ENCODE measurements around the gene FIZ1. TPM values are rescaled to one million over a fixed set of nuclear protein-coding genes. Genes with fewer than 3 reads are reported as not detected.

Gene FIZ1
- total and polyA plus RNA-seq, 2 experiments from 2014 or later, result 2.3 to 3.4 TPM

- Histone ChIP-seq H3F3A (ENCODE audit: insufficient read depth) (peaks cover 15% of the 10 kb centered on the region), H3K9me3 (ENCODE audit: low read depth) (no peaks in the 10 kb centered on the region), H2AFZ (peak overlapping the region; percentile 99; the same call in 1 of the 2 replicates), H3K9me2 (ENCODE audit: insufficient read depth) (no peaks in the 10 kb centered on the region), H3K27ac (no peak overlapping the region), H3K4me2 (ENCODE audit: unreplicated experiment) (no peak overlapping the region), H4K20me1 (ENCODE audit: insufficient read depth) (no peaks in the 10 kb centered on the region), H3K27me3 (replicated peaks; ENCODE audit: insufficient read depth) (no peaks in the 10 kb centered on the region), H3K36me3 (ENCODE audit: low read depth) (no peaks in the 10 kb centered on the region), H3K4me1 (ENCODE audit: insufficient read depth) (no peaks in the 10 kb centered on the region; the same call in 1 of the 2 replicates), H3K4me3 (no peak overlapping the region), H3K79me2 (ENCODE audit: insufficient read depth) (peaks cover 19% of the 10 kb centered on the region), H3K9ac (no peak overlapping the region)
- DNase-seq, result peak; percentile 14
- TF ChIP-seq EZH2 (IDR thresholded peaks at IDR 0.05; ENCODE audit: insufficient read depth, poor library complexity, severe bottlenecking) (no peak), EZH2phosphoT487 (IDR thresholded peaks at IDR 0.05; ENCODE audit: insufficient read depth, low read depth) (no peak)
- WGBS, 2 experiments (ENCODE audit: low coverage in 1 of 2, low lambda C conversion rate in 2 of 2, missing lambda C conversion rate in 2 of 2), result 1 to 2% methylated on average over 6 of the region's 6 CpGs
- in situ Hi-C loops (cut with MboI), result no loop called here
Measured at GRCh38 chr19:55581823-55582223, 17.5 kb downstream of the FIZ1 start.

- Histone ChIP-seq H3F3A (ENCODE audit: insufficient read depth) (peaks cover 15% of the 10 kb centered on the region), H3K27ac (no peak overlapping the region), H3K9ac (peak overlapping the region; percentile 86), H3K79me2 (ENCODE audit: insufficient read depth) (peaks cover 19% of the 10 kb centered on the region), H3K4me2 (ENCODE audit: unreplicated experiment) (peak overlapping the region; percentile 90), H3K4me3 (peak overlapping the region; percentile 82), H3K36me3 (ENCODE audit: low read depth) (no peaks in the 10 kb centered on the region), H3K4me1 (ENCODE audit: insufficient read depth) (no peaks in the 10 kb centered on the region; the same call in 1 of the 2 replicates), H3K9me2 (ENCODE audit: insufficient read depth) (no peaks in the 10 kb centered on the region), H4K20me1 (ENCODE audit: insufficient read depth) (no peaks in the 10 kb centered on the region), H2AFZ (peak overlapping the region; percentile 99), H3K9me3 (ENCODE audit: low read depth) (no peaks in the 10 kb centered on the region), H3K27me3 (replicated peaks; ENCODE audit: insufficient read depth) (no peaks in the 10 kb centered on the region)
- 16 to 17% methylated on average over 12 of the region's 12 CpGs for WGBS, 2 experiments (ENCODE audit: low coverage in 1 of 2, low lambda C conversion rate in 2 of 2, missing lambda C conversion rate in 2 of 2)
- TF ChIP-seq EZH2phosphoT487 (IDR thresholded peaks at IDR 0.05; ENCODE audit: insufficient read depth, low read depth), result no peak
- TF ChIP-seq EZH2 (IDR thresholded peaks at IDR 0.05; ENCODE audit: insufficient read depth, poor library complexity, severe bottlenecking), result no peak
- DNase-seq, result peak; percentile 45
- in situ Hi-C loops (cut with MboI), result no loop called here
Measured at GRCh38 chr19:55581145-55581822, 18.0 kb downstream of the FIZ1 start.

- Histone ChIP-seq H3K4me3 (peak within 1 kb of the TSS; percentile 82), H4K20me1 (ENCODE audit: insufficient read depth) (no peaks in the 10 kb centered on the region), H3K9ac (peak within 1 kb of the TSS; percentile 86), H3K27ac (peak within 1 kb of the TSS; percentile 43), H3K9me2 (ENCODE audit: insufficient read depth) (no peaks in the 10 kb centered on the region), H3K4me1 (ENCODE audit: insufficient read depth) (no peaks in the 10 kb centered on the region; the same call in 1 of the 2 replicates), H3K79me2 (ENCODE audit: insufficient read depth) (peaks cover 19% of the 10 kb centered on the region), H3K9me3 (ENCODE audit: low read depth) (no peaks in the 10 kb centered on the region), H2AFZ (peak within 1 kb of the TSS; percentile 99), H3F3A (ENCODE audit: insufficient read depth) (peaks cover 15% of the 10 kb centered on the region), H3K4me2 (ENCODE audit: unreplicated experiment) (peak within 1 kb of the TSS; percentile 99), H3K36me3 (ENCODE audit: low read depth) (no peaks in the 10 kb centered on the region), H3K27me3 (replicated peaks; ENCODE audit: insufficient read depth) (no peaks in the 10 kb centered on the region)
- TF ChIP-seq EZH2 (IDR thresholded peaks at IDR 0.05; ENCODE audit: insufficient read depth, poor library complexity, severe bottlenecking), result no peak
- peak; percentile 91 for DNase-seq
- WGBS, 2 experiments (ENCODE audit: low coverage in 1 of 2, low lambda C conversion rate in 2 of 2, missing lambda C conversion rate in 2 of 2), result 2% methylated on average over 7 to 24 of the region's 24 CpGs
- in situ Hi-C loops (cut with MboI), result no loop called here
Measured at GRCh38 chr19:55580628-55581144, 18.6 kb downstream of the FIZ1 start, which contains the start of gene ZNF579. ZNF579 (minus strand) TSS chr19:55580848; CDS start chr19:55579639, 1,209 bp downstream.

GRCh38 chr19:55579766-55580621 is 19.3 kb downstream of the FIZ1 start:
- H3K9me2 ChIP-seq (ENCODE audit: insufficient read depth), result no peaks in the 10 kb centered on the region
- peak overlapping the region; percentile 82 for H3K4me3 ChIP-seq
- peak overlapping the region; percentile 43 for H3K27ac ChIP-seq
- in situ Hi-C loops (cut with MboI), result no loop called here
- peaks cover 19% of the 10 kb centered on the region for H3K79me2 ChIP-seq (ENCODE audit: insufficient read depth)
- no peaks in the 10 kb centered on the region for H4K20me1 ChIP-seq (ENCODE audit: insufficient read depth)
- no peaks in the 10 kb centered on the region; the same call in 1 of the 2 replicates for H3K4me1 ChIP-seq (ENCODE audit: insufficient read depth)
- peaks cover 11% of the 10 kb centered on the region for H3F3A ChIP-seq (ENCODE audit: insufficient read depth)
- peak overlapping the region; percentile 86 for H3K9ac ChIP-seq
- TF ChIP-seq EZH2 (IDR thresholded peaks at IDR 0.05; ENCODE audit: insufficient read depth, poor library complexity, severe bottlenecking), result no peak
- no peak for TF ChIP-seq EZH2phosphoT487 (IDR thresholded peaks at IDR 0.05; ENCODE audit: insufficient read depth, low read depth)
- WGBS, 2 experiments (ENCODE audit: low coverage in 1 of 2, low lambda C conversion rate in 2 of 2, missing lambda C conversion rate in 2 of 2), result 6% methylated on average over 11 to 20 of the region's 20 CpGs
- peak overlapping the region; percentile 99 for H2AFZ ChIP-seq
- H3K4me2 ChIP-seq (ENCODE audit: unreplicated experiment), result peak overlapping the region; percentile 99
- no peaks in the 10 kb centered on the region for H3K36me3 ChIP-seq (ENCODE audit: low read depth)
- DNase-seq, result peak; percentile 44
- H3K9me3 ChIP-seq (ENCODE audit: low read depth), result no peaks in the 10 kb centered on the region
- no peaks in the 10 kb centered on the region for H3K27me3 ChIP-seq (replicated peaks; ENCODE audit: insufficient read depth)

Data from GM23248 (cell line).